HepG2 (cell line): ENCODE measurements around the gene MLNR. TPM values are rescaled to one million over a fixed set of nuclear protein-coding genes. Genes with fewer than 3 reads are reported as not detected.

Experiments
- ATF7-NPFF ChIP-seq: sonication (generic); formaldehyde crosslinking; IDR thresholded peaks from 2 replicates; pipeline ENCODE4 v1.8.1; 2023; ENCODE audit warnings: mild to moderate bottlenecking, low read depth, missing genetic modification reagents, moderate library complexity
- GMEB1 ChIP-seq: sonication (generic); formaldehyde crosslinking; IDR thresholded peaks from 2 replicates; pipeline ENCODE4 v1.5.1; 2020; ENCODE audit warnings: missing genetic modification reagents, mild to moderate bottlenecking, borderline replicate concordance
- HCFC1 ChIP-seq: fragments of 150-350 bp; IDR thresholded peaks from 2 replicates; pipeline ENCODE4 v1.6.1; 2014; ENCODE audit warnings: low read depth, low read length
- HDAC1 ChIP-seq: sonication (generic); formaldehyde crosslinking; IDR thresholded peaks from 2 replicates; pipeline ENCODE4 v1.5.1; 2020; ENCODE audit warnings: mild to moderate bottlenecking, missing genetic modification reagents
- HMG20B ChIP-seq: conservative IDR thresholded peaks from 2 replicates; pipeline ENCODE4 v1.6.1; 2016; ENCODE audit warnings: missing genetic modification reagents, missing compliant biosample characterization
- KAT8 ChIP-seq: IDR thresholded peaks from 2 replicates; pipeline ENCODE4 v1.6.1; 2016; ENCODE audit warnings: missing genetic modification reagents, missing compliant biosample characterization
- MBNL3 ChIP-seq: fragments of 250-450 bp; sonication (Bioruptor Pico); conservative IDR thresholded peaks from 2 replicates; pipeline ENCODE4 v1.8.0; 2022; ENCODE audit warnings: mild to moderate bottlenecking, inconsistent platforms
- MED1 ChIP-seq: sonication (generic); formaldehyde crosslinking; IDR thresholded peaks from 2 replicates; pipeline ENCODE4 v1.4.0; 2020; ENCODE audit warnings: missing genetic modification reagents
- NFATC3 ChIP-seq: sonication (generic); formaldehyde crosslinking; IDR thresholded peaks from 2 replicates; pipeline ENCODE4 v1.5.1; 2020; ENCODE audit warnings: mild to moderate bottlenecking, missing genetic modification reagents
- NFYB ChIP-seq: sonication (generic); formaldehyde crosslinking; IDR thresholded peaks from 2 replicates; pipeline ENCODE4 v1.4.0; 2020; ENCODE audit warnings: missing genetic modification reagents
- PHF21A ChIP-seq: sonication (generic); formaldehyde crosslinking; IDR thresholded peaks from 2 replicates; pipeline ENCODE4 v1.5.0; 2020; ENCODE audit warnings: mild to moderate bottlenecking, missing genetic modification reagents
- POLR2AphosphoS5 ChIP-seq: IDR thresholded peaks from 2 replicates; pipeline ENCODE4 v1.6.1; 2012; ENCODE audit warnings: low read depth, low read length
- RFXAP ChIP-seq: sonication (generic); formaldehyde crosslinking; IDR thresholded peaks from 2 replicates; pipeline ENCODE4 v1.4.0; 2020; ENCODE audit warnings: missing genetic modification reagents, borderline replicate concordance
- ZBTB25 ChIP-seq: IDR thresholded peaks from 2 replicates; pipeline ENCODE4 v1.6.1; 2018; ENCODE audit warnings: missing genetic modification reagents
- ZNF205 ChIP-seq: IDR thresholded peaks from 2 replicates; pipeline ENCODE4 v1.6.1; 2018; ENCODE audit warnings: missing biosample characterization, missing genetic modification reagents
- ZNF281 ChIP-seq: sonication (generic); formaldehyde crosslinking; IDR thresholded peaks from 2 replicates; pipeline ENCODE4 v1.4.0; 2020; ENCODE audit warnings: missing genetic modification reagents, borderline replicate concordance
- ZNF3 ChIP-seq: IDR thresholded peaks from 2 replicates; pipeline ENCODE4 v1.7.0; 2017; ENCODE audit warnings: inconsistent platforms
- ZNF501 ChIP-seq: sonication (generic); formaldehyde crosslinking; IDR thresholded peaks from 2 replicates; pipeline ENCODE4 v1.5.1; 2020; ENCODE audit warnings: mild to moderate bottlenecking, moderate library complexity, missing genetic modification reagents
- ZNF615 ChIP-seq: sonication (generic); formaldehyde crosslinking; IDR thresholded peaks from 2 replicates; pipeline ENCODE4 v1.5.0; 2020; ENCODE audit warnings: mild to moderate bottlenecking, missing genetic modification reagents, borderline replicate concordance
- polyA plus RNA-seq, 8 experiments: library from polyadenylated mRNA; depleted of rRNA in 3 of 8; stranded (reverse) in 7 of 8; unstranded in 1 of 8; fragments of >200 nt; fragmentation: Illumina TruSeq in 4 of 8; extraction: Trizol in 4 of 8; gene quantifications; 2 replicates each; pipeline versions ENCODE4 v1.2.1 to v1.2.3, GENCODE V29; 2011 to 2016; ENCODE audit warnings: low read depth in 4 of 8, missing spikeins in 1 of 8, mixed read lengths in 1 of 8; ENCODE audit not compliant: insufficient read depth in 1 of 8
- total RNA-seq, 5 experiments: library from RNA; depleted of rRNA; stranded (reverse); fragments of >200 nt; fragmentation: Illumina TruSeq; extraction: Trizol; gene quantifications; 2 replicates each; pipeline ENCODE4 v1.2.3, GENCODE V29; 2016; ENCODE audit warnings: low read depth in 1 of 5
- TF ChIP-seq, protein P1 (sequence below): sonication (generic); formaldehyde crosslinking; IDR thresholded peaks from 2 replicates; pipeline ENCODE4 v1.4.0; 2020; ENCODE audit warnings: missing genetic modification reagents, borderline replicate concordance

The MLNR gene
- total and polyA plus RNA-seq, 2 of the 13 experiments (the other 11 are each of a cell fraction or from before 2014, with no cell fraction given) = 0.46 TPM; not detected in 1

DNA sequence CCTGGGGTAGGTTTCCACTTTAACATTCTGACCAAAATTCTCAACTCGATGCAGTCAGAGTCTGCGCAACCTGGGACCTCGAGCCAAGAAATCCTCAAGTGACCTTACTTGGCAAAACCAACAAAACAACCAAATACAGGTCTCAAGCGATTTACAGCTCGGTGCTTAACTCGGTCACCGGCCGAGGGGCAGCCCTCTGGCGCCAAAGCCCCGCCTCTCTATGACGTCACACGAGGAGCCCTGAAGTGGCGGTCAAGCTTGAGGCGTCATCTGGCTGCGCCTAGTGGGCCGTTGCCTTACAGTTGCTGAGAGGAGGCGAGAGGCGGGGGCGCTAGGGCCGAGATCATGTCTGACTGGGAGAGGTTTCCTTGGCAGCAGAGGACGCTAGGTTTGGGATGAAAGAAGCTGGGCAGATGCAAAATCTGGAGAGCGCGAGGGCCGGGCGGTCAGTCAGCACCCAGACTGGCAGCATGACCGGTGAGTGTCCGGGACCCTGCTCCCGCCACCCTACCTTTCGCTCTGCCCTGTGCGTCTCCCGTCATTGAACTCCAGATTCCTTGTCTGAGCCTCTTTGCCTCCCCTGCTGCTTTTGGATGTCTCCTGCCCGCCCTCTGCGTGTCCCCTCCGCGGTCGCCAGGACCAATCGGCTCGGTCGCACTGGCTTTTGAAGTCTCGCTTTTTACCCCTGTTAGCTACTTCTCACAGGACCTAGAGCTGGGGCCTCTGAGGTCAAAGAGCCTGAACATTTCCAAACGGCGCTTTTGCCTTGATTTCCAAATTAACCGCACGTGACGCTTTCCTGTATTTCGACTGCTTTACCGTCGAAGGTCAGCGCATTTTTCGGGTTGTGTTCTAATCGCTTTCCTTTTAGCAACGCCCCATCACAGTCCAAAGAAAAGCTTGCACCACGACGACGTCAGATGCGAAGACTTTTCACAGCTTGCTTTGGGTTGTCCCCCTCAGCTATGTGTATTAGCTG is 27.8 kb downstream of the MLNR start, which contains the start of gene CDADC1 (continued):
- TF ChIP-seq ZNF205 = no peak
- no peak for TF ChIP-seq ZNF3 (CRISPR knock-in tag)
- TF ChIP-seq KAT8 = peak; percentile 95
- TF ChIP-seq ZNF281 (CRISPR knock-in tag) = peak; percentile 34; the same call in 1 of the 2 replicates
- TF ChIP-seq MED1 (CRISPR knock-in tag) = peak; percentile 72
- peak; percentile 92 for TF ChIP-seq POLR2AphosphoS5
- peak; percentile 57; the same call in 1 of the 2 replicates for TF ChIP-seq GMEB1
- TF ChIP-seq HDAC1 (CRISPR knock-in tag) = peak; percentile 69
- TF ChIP-seq RFXAP (CRISPR knock-in tag) = 0 out of 2 replicates have a peak, but pooled peaks have one; percentile 30
- TF ChIP-seq HMG20B (CRISPR knock-in tag) = peak; percentile 34; the same call in 1 of the 2 replicates
- peak; percentile 37; the same call in 1 of the 2 replicates for TF ChIP-seq PHF21A (CRISPR knock-in tag)
- peak; percentile 60 for TF ChIP-seq HCFC1
- TF ChIP-seq ZNF615 (CRISPR knock-in tag) = 0 out of 2 replicates have a peak, but pooled peaks have one; percentile 48
- peak; percentile 71 for TF ChIP-seq ATF7-NPFF (CRISPR knock-in tag)
- TF ChIP-seq MBNL3 (CRISPR knock-in tag) = no peak
- TF ChIP-seq NFATC3 (CRISPR knock-in tag) = no peak
- TF ChIP-seq, protein P1, sequence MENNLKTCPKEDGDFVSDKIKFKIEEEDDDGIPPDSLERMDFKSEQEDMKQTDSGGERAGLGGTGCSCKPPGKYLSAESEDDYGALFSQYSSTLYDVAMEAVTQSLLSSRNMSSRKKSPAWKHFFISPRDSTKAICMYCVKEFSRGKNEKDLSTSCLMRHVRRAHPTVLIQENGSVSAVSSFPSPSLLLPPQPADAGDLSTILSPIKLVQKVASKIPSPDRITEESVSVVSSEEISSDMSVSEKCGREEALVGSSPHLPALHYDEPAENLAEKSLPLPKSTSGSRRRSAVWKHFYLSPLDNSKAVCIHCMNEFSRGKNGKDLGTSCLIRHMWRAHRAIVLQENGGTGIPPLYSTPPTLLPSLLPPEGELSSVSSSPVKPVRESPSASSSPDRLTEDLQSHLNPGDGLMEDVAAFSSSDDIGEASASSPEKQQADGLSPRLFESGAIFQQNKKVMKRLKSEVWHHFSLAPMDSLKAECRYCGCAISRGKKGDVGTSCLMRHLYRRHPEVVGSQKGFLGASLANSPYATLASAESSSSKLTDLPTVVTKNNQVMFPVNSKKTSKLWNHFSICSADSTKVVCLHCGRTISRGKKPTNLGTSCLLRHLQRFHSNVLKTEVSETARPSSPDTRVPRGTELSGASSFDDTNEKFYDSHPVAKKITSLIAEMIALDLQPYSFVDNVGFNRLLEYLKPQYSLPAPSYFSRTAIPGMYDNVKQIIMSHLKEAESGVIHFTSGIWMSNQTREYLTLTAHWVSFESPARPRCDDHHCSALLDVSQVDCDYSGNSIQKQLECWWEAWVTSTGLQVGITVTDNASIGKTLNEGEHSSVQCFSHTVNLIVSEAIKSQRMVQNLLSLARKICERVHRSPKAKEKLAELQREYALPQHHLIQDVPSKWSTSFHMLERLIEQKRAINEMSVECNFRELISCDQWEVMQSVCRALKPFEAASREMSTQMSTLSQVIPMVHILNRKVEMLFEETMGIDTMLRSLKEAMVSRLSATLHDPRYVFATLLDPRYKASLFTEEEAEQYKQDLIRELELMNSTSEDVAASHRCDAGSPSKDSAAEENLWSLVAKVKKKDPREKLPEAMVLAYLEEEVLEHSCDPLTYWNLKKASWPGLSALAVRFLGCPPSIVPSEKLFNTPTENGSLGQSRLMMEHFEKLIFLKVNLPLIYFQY (CRISPR knock-in tag) = peak; percentile 46; the same call in 1 of the 2 replicates
- peak; percentile 90 for TF ChIP-seq ZNF501 (CRISPR knock-in tag)
- peak; percentile 52 for TF ChIP-seq NFYB (CRISPR knock-in tag)
- TF ChIP-seq ZBTB25 = 0 out of 2 replicates have a peak, but pooled peaks have one; percentile 29
